ENCODE data around the gene BCAS1.
A peak's percentile ranks its signal among the peaks of the same experiment; 100 is the strongest.

Gene BCAS1

GRCh38 chr20:54103067-54103761, 32.8 kb upstream of the BCAS1 start:
- peak; percentile 12 for DNase-seq

- no peak for DNase-seq
Measured at GRCh38 chr20:54102543-54102942, 32.1 kb upstream of the BCAS1 start.

GRCh38 chr20:54100563-54100962, 30.2 kb upstream of the BCAS1 start:
- DNase-seq, result no peak

- no peak for DNase-seq
Measured at GRCh38 chr20:54099894-54100293, 29.5 kb upstream of the BCAS1 start.

- no peak for DNase-seq
Measured at GRCh38 chr20:54098047-54098446, 27.7 kb upstream of the BCAS1 start.

- no peak for DNase-seq
Measured at GRCh38 chr20:54097236-54097529, 26.8 kb upstream of the BCAS1 start.

GRCh38 chr20:54095824-54096223, 25.4 kb upstream of the BCAS1 start:
- no peak for DNase-seq

GRCh38 chr20:54094268-54094580, 23.8 kb upstream of the BCAS1 start:
- no peak for DNase-seq

- no peak for DNase-seq
Measured at GRCh38 chr20:54093423-54094267, 23.3 kb upstream of the BCAS1 start.

GRCh38 chr20:54092021-54092420, 21.6 kb upstream of the BCAS1 start:
- no peak for DNase-seq

- no peak for DNase-seq
Measured at GRCh38 chr20:54091120-54091480, 20.7 kb upstream of the BCAS1 start.

GRCh38 chr20:54090230-54091119, 20.1 kb upstream of the BCAS1 start:
- no peak for DNase-seq

GRCh38 chr20:54088430-54088829, 18.0 kb upstream of the BCAS1 start:
- DNase-seq, result no peak

GRCh38 chr20:54086507-54087039, 16.2 kb upstream of the BCAS1 start:
- DNase-seq, result no peak

GRCh38 chr20:54085910-54086309, 15.5 kb upstream of the BCAS1 start:
- no peak for DNase-seq

- no peak for DNase-seq
Measured at GRCh38 chr20:54085425-54085824, 15.0 kb upstream of the BCAS1 start.

GRCh38 chr20:54084727-54085388, 14.5 kb upstream of the BCAS1 start:
- no peak for DNase-seq

GRCh38 chr20:54084193-54084592, 13.8 kb upstream of the BCAS1 start:
- no peak for DNase-seq

GRCh38 chr20:54083459-54083858, 13.1 kb upstream of the BCAS1 start:
- no peak for DNase-seq

- DNase-seq, result no peak
Measured at GRCh38 chr20:54082100-54082499, 11.7 kb upstream of the BCAS1 start.

- DNase-seq, result no peak
Measured at GRCh38 chr20:54079652-54080051, 9.3 kb upstream of the BCAS1 start.

- peak; percentile 54 for DNase-seq
Measured at GRCh38 chr20:54078296-54078984, 8.0 kb upstream of the BCAS1 start.
